ENCODE measurements around the gene SLC9A4. TPM values are rescaled to one million over a fixed set of nuclear protein-coding genes. Genes with fewer than 3 reads are reported as not detected.

The SLC9A4 gene
- total and polyA plus RNA-seq, 2 of the 4 experiments (the other 2 are of a cell fraction): not detected

- Histone ChIP-seq H3K27ac (ENCODE audit: insufficient read depth, low read length) (no peak overlapping the region), H2AK5ac (ENCODE audit: low read depth, low read length) (no peak overlapping the region), H2BK120ac (ENCODE audit: low read depth, low read length) (no peak overlapping the region), H3K36me3 (ENCODE audit: control insufficient read depth, insufficient read depth, low read length) (no peaks in the 10 kb centered on the region), H3K14ac (replicated peaks; ENCODE audit: low read depth, low read length) (no peak overlapping the region), H3K9me1 (ENCODE audit: insufficient read depth, low read length) (no peaks in the 10 kb centered on the region), H4K20me1 (ENCODE audit: insufficient read depth, low read length) (no peaks in the 10 kb centered on the region), H2AFZ (replicated peaks; ENCODE audit: low read length, poor library complexity) (no peak overlapping the region), H3K27me3 (ENCODE audit: control insufficient read depth, insufficient read depth, low read length) (peaks cover 11% of the 10 kb centered on the region), H3K4me2 (ENCODE audit: low read depth, low read length) (no peak overlapping the region), H2BK5ac (ENCODE audit: low read depth, low read length, poor library complexity, severe bottlenecking) (no peak overlapping the region), H3K79me1 (ENCODE audit: low read depth in 1 of 2, low read length in 2 of 2) (no peaks in the 10 kb centered on the region), H2AK9ac (replicated peaks; ENCODE audit: low read depth, low read length, poor library complexity) (no peak overlapping the region), H3K9ac (ENCODE audit: low read depth, low read length) (no peak overlapping the region), H3K18ac (ENCODE audit: low read depth, low read length) (no peak overlapping the region), H2BK15ac (ENCODE audit: low read depth, low read length) (no peak overlapping the region), H2BK20ac (ENCODE audit: low read depth, low read length) (no peak overlapping the region), H3K9me3 (ENCODE audit: control insufficient read depth, insufficient read depth, low read length) (no peaks in the 10 kb centered on the region), H3K23ac (ENCODE audit: low read depth, low read length) (no peak overlapping the region), H3K56ac (ENCODE audit: extremely low read depth, insufficient read depth, low read length) (no peak overlapping the region), H4K8ac (ENCODE audit: low read depth in 2 of 2, low read length in 2 of 2) (no peak overlapping the region), H3K4me3 (ENCODE audit: insufficient read depth, low read depth, low read length) (no peak overlapping the region), H3K4ac (ENCODE audit: low read depth, low read length) (no peak overlapping the region), H3K4me1 (ENCODE audit: control insufficient read depth, insufficient read depth, low read length) (no peaks in the 10 kb centered on the region), H4K91ac (ENCODE audit: insufficient read depth, low read depth, low read length) (no peak overlapping the region), H4K5ac (ENCODE audit: low read depth, low read length) (no peak overlapping the region)
- intact Hi-C loops (cut with micrococcal nuclease) (no loop called here), dilution Hi-C loops (cut with HindIII; ENCODE audit: low sequenced_read_pairs, unreplicated experiment) (no loop called here), in situ Hi-C loops (cut with MboI; ENCODE audit: low sequenced_read_pairs) (no loop called here)
- CTCF ChIA-PET: no interaction called here
- TF ChIP-seq CEBPB (IDR thresholded peaks at IDR 0.05; ENCODE audit: low read depth, low read length) (no peak), RAD21 (IDR thresholded peaks at IDR 0.05; ENCODE audit: low read length) (no peak), CTCF (conservative IDR thresholded peaks at IDR 0.05; ENCODE audit: low read depth, low read length) (no peak), MXI1 (IDR thresholded peaks at IDR 0.05; ENCODE audit: borderline replicate concordance, low read depth, low read length) (no peak), POLR2A (IDR thresholded peaks at IDR 0.05; ENCODE audit: low read depth, low read length) (no peak), BHLHE40 (IDR thresholded peaks at IDR 0.05; ENCODE audit: low read depth, low read length) (no peak), CHD1 (IDR thresholded peaks at IDR 0.05; ENCODE audit: low read depth, low read length) (no peak), MAFK (IDR thresholded peaks at IDR 0.05; ENCODE audit: low read depth, low read length) (no peak), USF2 (IDR thresholded peaks at IDR 0.05; ENCODE audit: low read depth, low read length) (no peak)
- 14% methylated on average over 1 of the region's 11 CpGs; no CpG with 5 or more reads in 1 of the 2 experiments for WGBS, 2 experiments (ENCODE audit: extremely low coverage in 2 of 2, insufficient read length in 1 of 2)
- POLR2A ChIA-PET (ENCODE audit: unreplicated experiment): no interaction called here
- BruUV-seq (replicated peaks): no TSS peak
- ATAC-seq (ENCODE audit: low read depth): no peak
- DNase-seq: no peak
Measured at GRCh38 chr2:102480285-102481195, 7.5 kb downstream of the SLC9A4 start.
